ENCODE results near the gene SPINT1.

The SPINT1 gene

GRCh38 chr15:40892447-40893012, 48.7 kb downstream of the SPINT1 start:
- no peak for ATAC-seq
- TF ChIP-seq TCF4 (CRISPR knock-in tag; IDR thresholded peaks at IDR 0.05; ENCODE audit: borderline replicate concordance), result no peak

DNA sequence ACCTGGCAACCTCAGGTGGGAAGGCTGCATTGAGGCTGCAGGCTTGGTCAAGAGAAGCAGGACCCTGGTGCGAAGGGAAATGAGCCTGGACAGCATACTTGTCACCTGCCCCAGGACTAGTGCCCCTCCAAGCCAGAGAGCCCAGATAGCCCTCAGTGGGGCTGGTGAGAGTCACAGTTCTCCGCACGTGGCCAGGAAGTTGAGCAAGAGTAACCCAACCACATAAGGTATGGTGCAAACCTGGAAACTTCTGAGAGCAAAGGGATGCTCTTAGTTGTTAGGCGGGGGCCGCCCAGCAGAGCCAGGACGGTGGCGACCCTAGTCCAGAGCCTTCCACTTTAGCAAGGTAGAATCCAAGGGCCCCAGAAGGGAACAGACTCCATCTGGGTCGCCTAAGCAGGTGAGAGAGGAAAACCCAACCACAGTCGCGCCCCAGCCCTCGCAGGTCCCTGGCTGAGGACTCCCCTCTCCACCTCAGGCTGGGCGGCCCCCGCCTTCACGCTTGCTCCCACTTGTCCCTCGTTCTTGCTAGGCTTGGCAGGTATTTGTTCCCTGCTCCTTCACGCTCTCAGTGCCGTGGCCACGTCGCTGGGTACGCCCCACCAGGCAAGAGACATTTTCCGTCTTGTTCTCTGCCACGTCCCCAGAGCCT, 49.3 kb downstream of the SPINT1 start:
- TF ChIP-seq CSDC2 (CRISPR knock-in tag; IDR thresholded peaks at IDR 0.05) (no peak), TOX (CRISPR knock-in tag; IDR thresholded peaks at IDR 0.05; ENCODE audit: borderline replicate concordance) (no peak), POU6F1 (CRISPR knock-in tag; IDR thresholded peaks at IDR 0.05; ENCODE audit: borderline replicate concordance, low read depth) (no peak), ZNF8 (CRISPR knock-in tag; IDR thresholded peaks at IDR 0.05) (no peak), RARB (CRISPR knock-in tag; IDR thresholded peaks at IDR 0.05) (no peak), ZFP3 (CRISPR knock-in tag; IDR thresholded peaks at IDR 0.05) (no peak), OSR1 (CRISPR knock-in tag; IDR thresholded peaks at IDR 0.05) (no peak), ZC3H10 (CRISPR knock-in tag; IDR thresholded peaks at IDR 0.05) (no peak), ESRRG (CRISPR knock-in tag; IDR thresholded peaks at IDR 0.05) (no peak)
- TF ChIP-seq, protein P1, sequence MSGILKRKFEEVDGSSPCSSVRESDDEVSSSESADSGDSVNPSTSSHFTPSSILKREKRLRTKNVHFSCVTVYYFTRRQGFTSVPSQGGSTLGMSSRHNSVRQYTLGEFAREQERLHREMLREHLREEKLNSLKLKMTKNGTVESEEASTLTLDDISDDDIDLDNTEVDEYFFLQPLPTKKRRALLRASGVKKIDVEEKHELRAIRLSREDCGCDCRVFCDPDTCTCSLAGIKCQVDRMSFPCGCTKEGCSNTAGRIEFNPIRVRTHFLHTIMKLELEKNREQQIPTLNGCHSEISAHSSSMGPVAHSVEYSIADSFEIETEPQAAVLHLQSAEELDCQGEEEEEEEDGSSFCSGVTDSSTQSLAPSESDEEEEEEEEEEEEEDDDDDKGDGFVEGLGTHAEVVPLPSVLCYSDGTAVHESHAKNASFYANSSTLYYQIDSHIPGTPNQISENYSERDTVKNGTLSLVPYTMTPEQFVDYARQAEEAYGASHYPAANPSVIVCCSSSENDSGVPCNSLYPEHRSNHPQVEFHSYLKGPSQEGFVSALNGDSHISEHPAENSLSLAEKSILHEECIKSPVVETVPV (CRISPR knock-in tag; IDR thresholded peaks at IDR 0.05), result no peak
- ATAC-seq, result no peak

- ATAC-seq, result peak; percentile 93
- TF ChIP-seq OSR1 (CRISPR knock-in tag; IDR thresholded peaks at IDR 0.05) (no peak), PATZ1 (CRISPR knock-in tag; IDR thresholded peaks at IDR 0.05; ENCODE audit: borderline replicate concordance) (no peak), ARNTL (CRISPR knock-in tag; IDR thresholded peaks at IDR 0.05; ENCODE audit: borderline replicate concordance, low read depth) (no peak), ZFP3 (CRISPR knock-in tag; IDR thresholded peaks at IDR 0.05) (no peak), ZNF8 (CRISPR knock-in tag; IDR thresholded peaks at IDR 0.05) (no peak), CREB5 (CRISPR knock-in tag; IDR thresholded peaks at IDR 0.05; ENCODE audit: low read depth) (no peak), RARB (CRISPR knock-in tag; IDR thresholded peaks at IDR 0.05) (no peak), BACH2 (CRISPR knock-in tag; IDR thresholded peaks at IDR 0.05; ENCODE audit: borderline replicate concordance) (no peak), TCF4 (CRISPR knock-in tag; IDR thresholded peaks at IDR 0.05; ENCODE audit: borderline replicate concordance) (no peak)
- TF ChIP-seq, protein P1 (CRISPR knock-in tag; IDR thresholded peaks at IDR 0.05), result no peak
Measured at GRCh38 chr15:40893733-40894680, 50.2 kb downstream of the SPINT1 start, which contains the start of gene VPS18. Gene VPS18, plus strand, starts transcription at chr15:40894450. Its CDS starts 319 bp downstream, at chr15:40894769.

All from SK-N-SH treated with all-trans-retinoic acid at 6 μM for 48 hours (cell line).